H1 (cell line): ENCODE data around the gene HDLBP. TPM values are rescaled to one million over a fixed set of nuclear protein-coding genes. Genes with fewer than 3 reads are reported as not detected.

Source experiments
- JUND ChIP-seq: IDR thresholded peaks from 2 replicates; pipeline ENCODE4 v1.6.1; 2011; ENCODE audit warnings: mild to moderate bottlenecking, improper control_type of control experiment, low read length
- KDM1A ChIP-seq: fragments of 200-600, 300-600 bp; sonication (generic); IDR thresholded peaks from 2 replicates; pipeline ENCODE4 v1.7.1; 2016; ENCODE audit warnings: mild to moderate bottlenecking, low read length, borderline replicate concordance
- MAFK ChIP-seq: IDR thresholded peaks from 2 replicates; pipeline ENCODE4 v1.6.1; 2012; ENCODE audit warnings: low read depth, mild to moderate bottlenecking, improper control_type of control experiment, low read length
- MAX ChIP-seq: IDR thresholded peaks from 2 replicates; pipeline ENCODE4 v1.6.1; 2012; ENCODE audit warnings: inconsistent platforms
- PHF8 ChIP-seq: fragments of 200-600 bp; sonication (generic); conservative IDR thresholded peaks from 2 replicates; pipeline ENCODE4 v1.7.1; 2012; ENCODE audit warnings: low read depth, mild to moderate bottlenecking, inconsistent platforms, low read length, moderate library complexity
- POU5F1 ChIP-seq: IDR thresholded peaks from 2 replicates; pipeline ENCODE4 v1.6.1; 2011; ENCODE audit warnings: low read depth, mild to moderate bottlenecking, low read length, moderate library complexity
- RNF2 ChIP-seq: fragments of 200-900, 300-1000 bp; sonication (generic); IDR thresholded peaks from 2 replicates; pipeline ENCODE4 v1.7.1; 2016; ENCODE audit warnings: borderline replicate concordance, low read depth, mild to moderate bottlenecking, antibody characterized with exemption, low read length; ENCODE audit not compliant: poor library complexity, severe bottlenecking; ENCODE audit errors: missing control alignments
- TAF7 ChIP-seq: optimal IDR thresholded peaks from 2 replicates; pipeline ENCODE3; 2011; ENCODE audit warnings: low read depth, mild to moderate bottlenecking, inconsistent platforms, low read length, moderate library complexity, borderline replicate concordance
- polyA plus RNA-seq, 7 experiments: library from polyadenylated mRNA; depleted of rRNA in 3 of 7; stranded (reverse) in 5 of 7; unstranded in 2 of 7; fragments of >200 nt in 5 of 7; fragments of 200-250 nt in 2 of 7; gene quantifications; 1 replicate in 5 of 7; 2 replicates in 1 of 7; 4 replicates in 1 of 7; pipeline versions ENCODE4 v1.2.1 to v1.2.3, GENCODE V29; 2011 to 2013; ENCODE audit warnings: missing spikeins in 2 of 7, mixed read lengths in 2 of 7
- total RNA-seq: library from RNA; stranded (reverse); fragmentation: NEBNext Ultra II Directional; extraction: Animal tissue kit (Norgen Biotek cat#: 25700); gene quantifications from 2 replicates; pipeline ENCODE4 v1.2.1, GENCODE V29; 2021

HDLBP gene
- total and polyA plus RNA-seq, 2 of the 8 experiments (the other 6 are each of a cell fraction or from before 2014, with no cell fraction given) = 185 to 360 TPM

DNA sequence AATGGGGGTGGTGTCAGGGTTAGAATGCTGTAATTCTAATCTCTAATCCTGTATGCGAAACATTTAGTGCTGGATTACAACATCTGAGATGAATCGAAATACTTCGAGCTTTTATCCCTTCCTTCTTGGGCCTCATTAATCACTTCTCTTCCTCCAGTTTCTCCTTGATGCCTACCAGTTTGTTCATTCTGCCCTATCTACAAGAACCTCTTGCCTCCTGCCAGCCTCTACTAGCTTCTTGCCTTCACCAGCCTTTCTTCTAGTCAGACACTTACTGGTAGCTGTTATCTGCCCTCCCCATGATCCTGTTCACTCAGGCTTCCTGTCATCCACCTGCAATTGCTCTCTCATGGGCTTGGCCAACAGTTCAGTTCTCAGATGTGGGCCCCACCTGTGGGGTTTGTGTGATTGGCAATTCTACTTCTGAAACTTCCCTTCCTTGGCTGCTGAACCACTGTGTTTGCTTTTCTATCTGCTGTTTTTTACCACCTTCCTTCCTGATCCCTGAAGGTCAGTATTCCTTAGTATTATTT, 25.2 kb upstream of the HDLBP start (continued):
- TF ChIP-seq JUND (no peak), MAFK (no peak), PHF8 (no peak), POU5F1 (no peak), MAX (no peak), TAF7 (no peak), KDM1A (no peak), RNF2 (no peak)
